HG03159 (cell line): ENCODE measurements around the gene CNTROB.

Experiments used
- ATAC-seq: cut with Tn5 transposase; IDR thresholded peaks from one replicate; pipeline ENCODE4 v1.9.1; 2021; ENCODE audit warnings: mild to moderate bottlenecking, moderate library complexity; ENCODE audit not compliant: unreplicated experiment

Gene CNTROB

GRCh38 chr17:7903154-7904103 lies 28.6 kb upstream of the CNTROB start:
- no peak for ATAC-seq

- ATAC-seq: no peak
Observed at GRCh38 chr17:7909089-7909488, 22.9 kb upstream of the CNTROB start.

- ATAC-seq: no peak
Observed at GRCh38 chr17:7910281-7910680, 21.7 kb upstream of the CNTROB start.

- ATAC-seq: no peak
Observed at GRCh38 chr17:7910711-7911110, 21.3 kb upstream of the CNTROB start.

GRCh38 chr17:7911116-7911515 lies 20.9 kb upstream of the CNTROB start:
- no peak for ATAC-seq

GRCh38 chr17:7912927-7913524 lies 19.0 kb upstream of the CNTROB start:
- no peak for ATAC-seq

GRCh38 chr17:7915179-7915610 lies 16.8 kb upstream of the CNTROB start:
- ATAC-seq: no peak

- peak; percentile 66 for ATAC-seq
Observed at GRCh38 chr17:7915611-7916384, 16.2 kb upstream of the CNTROB start, which contains the start of gene RNF227. Gene RNF227, minus strand, starts transcription at chr17:7916289. Its CDS starts 94 bp downstream, at chr17:7916195.

GRCh38 chr17:7916385-7916682 lies 15.7 kb upstream of the CNTROB start:
- ATAC-seq: no peak

GRCh38 chr17:7916808-7917207 lies 15.2 kb upstream of the CNTROB start:
- no peak for ATAC-seq

GRCh38 chr17:7922269-7922844 lies 9.6 kb upstream of the CNTROB start:
- ATAC-seq: no peak

- no peak for ATAC-seq
Observed at GRCh38 chr17:7922845-7923628, 9.0 kb upstream of the CNTROB start.

- no peak for ATAC-seq
Observed at GRCh38 chr17:7927596-7927995, 4.4 kb upstream of the CNTROB start.

- no peak for ATAC-seq
Observed at GRCh38 chr17:7929158-7930023, 2.6 kb upstream of the CNTROB start, which contains the start of gene KCNAB3. Gene KCNAB3, minus strand, starts transcription at chr17:7929856. Its CDS starts 421 bp downstream, at chr17:7929435.

GRCh38 chr17:7930841-7931631 lies 970 bp upstream of the CNTROB start:
- ATAC-seq: no peak

GRCh38 chr17:7932483-7932891 lies 481 bp downstream of the CNTROB start:
- ATAC-seq: no peak

- no peak for ATAC-seq
Observed at GRCh38 chr17:7932949-7933348, 943 bp downstream of the CNTROB start.

GRCh38 chr17:7935859-7936258 lies 3.9 kb downstream of the CNTROB start:
- ATAC-seq: no peak

- ATAC-seq: no peak
Observed at GRCh38 chr17:7940034-7940433, 8.0 kb downstream of the CNTROB start.
